ENCODE results near the gene KAZN.

The KAZN gene

DNA sequence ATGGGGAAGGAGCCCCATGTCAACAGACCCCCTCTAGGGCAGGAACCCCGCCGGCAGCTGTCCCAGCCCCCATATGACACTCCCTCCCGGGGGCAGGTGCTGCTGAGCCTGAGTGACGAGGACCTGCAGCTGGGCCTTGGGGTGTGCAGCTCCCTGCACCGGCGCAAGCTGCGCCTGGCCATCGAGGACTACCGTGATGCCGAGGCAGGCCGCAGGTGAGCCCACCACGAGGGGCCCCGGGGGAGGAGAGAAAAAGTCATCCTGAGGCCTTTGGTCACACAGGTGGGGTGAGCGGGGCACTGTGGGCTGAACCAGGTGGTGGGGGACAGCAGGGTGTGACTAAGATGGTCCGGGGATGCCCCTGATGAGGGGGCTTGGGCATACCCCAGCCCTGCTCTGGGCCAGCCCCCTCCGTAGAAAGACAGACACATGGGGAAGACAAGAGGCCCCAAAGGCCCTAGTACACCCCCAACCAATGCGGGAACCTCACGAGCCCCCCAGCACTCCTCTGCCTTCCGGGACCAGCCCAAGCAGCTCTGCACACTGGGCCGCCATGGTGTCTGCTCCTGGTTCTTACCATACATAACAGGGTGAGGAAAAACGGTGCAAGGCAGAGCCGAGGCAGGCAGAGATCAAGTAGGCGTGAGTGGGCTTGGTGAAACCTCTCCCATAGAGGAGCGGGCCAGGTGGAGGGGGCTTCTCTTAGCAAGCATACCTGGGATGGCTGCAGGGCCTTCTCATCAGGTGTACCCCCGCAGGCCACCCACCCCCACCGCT lies 496.4 kb downstream of the KAZN start:
- Histone ChIP-seq H3K4me3 (ENCODE audit: low read depth, low read length) (no peak overlapping the region), H3K9me3 (ENCODE audit: control insufficient read depth, insufficient read depth, low read depth, low read length) (no peaks in the 10 kb centered on the region), H3K36me3 (ENCODE audit: control insufficient read depth in 2 of 2, insufficient read depth in 1 of 2, low read length in 2 of 2) (no peaks in the 10 kb centered on the region), H3K27ac (ENCODE audit: extremely low read depth, low read depth, low read length) (no peak overlapping the region), H3K4me1 (ENCODE audit: control insufficient read depth, insufficient read depth, low read length) (no peaks in the 10 kb centered on the region)
- POLR2A ChIA-PET, result interaction anchor here (0.5 kb wide), 1 partner anchor 793 kb away, joined by 3 read pairs; no protein-coding TSS in a partner anchor
- TF ChIP-seq ZFP69B (tag by site-specific recombination; IDR thresholded peaks at IDR 0.05), result no peak
- TF ChIP-seq ZNF645 (tag by site-specific recombination; IDR thresholded peaks at IDR 0.05), result no peak
- no peak for TF ChIP-seq ZNF202 (tag by site-specific recombination; IDR thresholded peaks at IDR 0.05; ENCODE audit: borderline replicate concordance)
- TF ChIP-seq ZXDB (tag by site-specific recombination; IDR thresholded peaks at IDR 0.05), result no peak
- TF ChIP-seq, protein P1, sequence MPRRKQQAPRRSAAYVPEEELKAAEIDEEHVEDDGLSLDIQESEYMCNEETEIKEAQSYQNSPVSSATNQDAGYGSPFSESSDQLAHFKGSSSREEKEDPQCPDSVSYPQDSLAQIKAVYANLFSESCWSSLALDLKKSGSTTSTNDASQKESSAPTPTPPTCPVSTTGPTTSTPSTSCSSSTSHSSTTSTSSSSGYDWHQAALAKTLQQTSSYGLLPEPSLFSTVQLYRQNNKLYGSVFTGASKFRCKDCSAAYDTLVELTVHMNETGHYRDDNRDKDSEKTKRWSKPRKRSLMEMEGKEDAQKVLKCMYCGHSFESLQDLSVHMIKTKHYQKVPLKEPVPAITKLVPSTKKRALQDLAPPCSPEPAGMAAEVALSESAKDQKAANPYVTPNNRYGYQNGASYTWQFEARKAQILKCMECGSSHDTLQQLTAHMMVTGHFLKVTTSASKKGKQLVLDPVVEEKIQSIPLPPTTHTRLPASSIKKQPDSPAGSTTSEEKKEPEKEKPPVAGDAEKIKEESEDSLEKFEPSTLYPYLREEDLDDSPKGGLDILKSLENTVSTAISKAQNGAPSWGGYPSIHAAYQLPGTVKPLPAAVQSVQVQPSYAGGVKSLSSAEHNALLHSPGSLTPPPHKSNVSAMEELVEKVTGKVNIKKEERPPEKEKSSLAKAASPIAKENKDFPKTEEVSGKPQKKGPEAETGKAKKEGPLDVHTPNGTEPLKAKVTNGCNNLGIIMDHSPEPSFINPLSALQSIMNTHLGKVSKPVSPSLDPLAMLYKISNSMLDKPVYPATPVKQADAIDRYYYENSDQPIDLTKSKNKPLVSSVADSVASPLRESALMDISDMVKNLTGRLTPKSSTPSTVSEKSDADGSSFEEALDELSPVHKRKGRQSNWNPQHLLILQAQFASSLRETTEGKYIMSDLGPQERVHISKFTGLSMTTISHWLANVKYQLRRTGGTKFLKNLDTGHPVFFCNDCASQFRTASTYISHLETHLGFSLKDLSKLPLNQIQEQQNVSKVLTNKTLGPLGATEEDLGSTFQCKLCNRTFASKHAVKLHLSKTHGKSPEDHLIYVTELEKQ (tag by site-specific recombination; IDR thresholded peaks at IDR 0.05; ENCODE audit: borderline replicate concordance), result no peak
- TF ChIP-seq, protein P2, sequence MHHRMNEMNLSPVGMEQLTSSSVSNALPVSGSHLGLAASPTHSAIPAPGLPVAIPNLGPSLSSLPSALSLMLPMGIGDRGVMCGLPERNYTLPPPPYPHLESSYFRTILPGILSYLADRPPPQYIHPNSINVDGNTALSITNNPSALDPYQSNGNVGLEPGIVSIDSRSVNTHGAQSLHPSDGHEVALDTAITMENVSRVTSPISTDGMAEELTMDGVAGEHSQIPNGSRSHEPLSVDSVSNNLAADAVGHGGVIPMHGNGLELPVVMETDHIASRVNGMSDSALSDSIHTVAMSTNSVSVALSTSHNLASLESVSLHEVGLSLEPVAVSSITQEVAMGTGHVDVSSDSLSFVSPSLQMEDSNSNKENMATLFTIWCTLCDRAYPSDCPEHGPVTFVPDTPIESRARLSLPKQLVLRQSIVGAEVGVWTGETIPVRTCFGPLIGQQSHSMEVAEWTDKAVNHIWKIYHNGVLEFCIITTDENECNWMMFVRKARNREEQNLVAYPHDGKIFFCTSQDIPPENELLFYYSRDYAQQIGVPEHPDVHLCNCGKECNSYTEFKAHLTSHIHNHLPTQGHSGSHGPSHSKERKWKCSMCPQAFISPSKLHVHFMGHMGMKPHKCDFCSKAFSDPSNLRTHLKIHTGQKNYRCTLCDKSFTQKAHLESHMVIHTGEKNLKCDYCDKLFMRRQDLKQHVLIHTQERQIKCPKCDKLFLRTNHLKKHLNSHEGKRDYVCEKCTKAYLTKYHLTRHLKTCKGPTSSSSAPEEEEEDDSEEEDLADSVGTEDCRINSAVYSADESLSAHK (tag by site-specific recombination; IDR thresholded peaks at IDR 0.05), result no peak
- TF ChIP-seq ZFP41 (tag by site-specific recombination; IDR thresholded peaks at IDR 0.05; ENCODE audit: borderline replicate concordance), result no peak
- TF ChIP-seq WT1 (tag by site-specific recombination; IDR thresholded peaks at IDR 0.05), result no peak
- TF ChIP-seq, protein P3, sequence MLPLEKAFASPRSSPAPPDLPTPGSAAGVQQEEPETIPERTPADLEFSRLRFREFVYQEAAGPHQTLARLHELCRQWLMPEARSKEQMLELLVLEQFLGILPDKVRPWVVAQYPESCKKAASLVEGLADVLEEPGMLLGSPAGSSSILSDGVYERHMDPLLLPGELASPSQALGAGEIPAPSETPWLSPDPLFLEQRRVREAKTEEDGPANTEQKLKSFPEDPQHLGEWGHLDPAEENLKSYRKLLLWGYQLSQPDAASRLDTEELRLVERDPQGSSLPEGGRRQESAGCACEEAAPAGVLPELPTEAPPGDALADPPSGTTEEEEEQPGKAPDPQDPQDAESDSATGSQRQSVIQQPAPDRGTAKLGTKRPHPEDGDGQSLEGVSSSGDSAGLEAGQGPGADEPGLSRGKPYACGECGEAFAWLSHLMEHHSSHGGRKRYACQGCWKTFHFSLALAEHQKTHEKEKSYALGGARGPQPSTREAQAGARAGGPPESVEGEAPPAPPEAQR (tag by site-specific recombination; IDR thresholded peaks at IDR 0.05), result no peak
- TF ChIP-seq ZNF324 (tag by site-specific recombination; IDR thresholded peaks at IDR 0.05), result no peak
- no peak for TF ChIP-seq ZNF155 (tag by site-specific recombination; IDR thresholded peaks at IDR 0.05)
- no peak for TF ChIP-seq ZNF626 (tag by site-specific recombination; IDR thresholded peaks at IDR 0.05)
- no peak for TF ChIP-seq ZNF518A (tag by site-specific recombination; conservative IDR thresholded peaks at IDR 0.05; ENCODE audit: low read depth)
- no peak for TF ChIP-seq ZFP37 (tag by site-specific recombination; IDR thresholded peaks at IDR 0.05)
- TF ChIP-seq PRDM6 (tag by site-specific recombination; IDR thresholded peaks at IDR 0.05), result no peak
- no peak for TF ChIP-seq ZNF140 (tag by site-specific recombination; IDR thresholded peaks at IDR 0.05)
- no peak for TF ChIP-seq MZF1 (tag by site-specific recombination; IDR thresholded peaks at IDR 0.05; ENCODE audit: borderline replicate concordance)
- CTCF ChIA-PET, result no interaction called here

Data from HEK293 (cell line).